ENCODE data around the gene LPIN2.
A peak's percentile ranks its signal among the peaks of the same experiment; 100 is the strongest.
"Not testable (repeated sequence)": the region's sequence is repeated elsewhere in the genome, so short reads cannot be mapped to it uniquely, and the experiment has no call there.

LPIN2 gene

DNA sequence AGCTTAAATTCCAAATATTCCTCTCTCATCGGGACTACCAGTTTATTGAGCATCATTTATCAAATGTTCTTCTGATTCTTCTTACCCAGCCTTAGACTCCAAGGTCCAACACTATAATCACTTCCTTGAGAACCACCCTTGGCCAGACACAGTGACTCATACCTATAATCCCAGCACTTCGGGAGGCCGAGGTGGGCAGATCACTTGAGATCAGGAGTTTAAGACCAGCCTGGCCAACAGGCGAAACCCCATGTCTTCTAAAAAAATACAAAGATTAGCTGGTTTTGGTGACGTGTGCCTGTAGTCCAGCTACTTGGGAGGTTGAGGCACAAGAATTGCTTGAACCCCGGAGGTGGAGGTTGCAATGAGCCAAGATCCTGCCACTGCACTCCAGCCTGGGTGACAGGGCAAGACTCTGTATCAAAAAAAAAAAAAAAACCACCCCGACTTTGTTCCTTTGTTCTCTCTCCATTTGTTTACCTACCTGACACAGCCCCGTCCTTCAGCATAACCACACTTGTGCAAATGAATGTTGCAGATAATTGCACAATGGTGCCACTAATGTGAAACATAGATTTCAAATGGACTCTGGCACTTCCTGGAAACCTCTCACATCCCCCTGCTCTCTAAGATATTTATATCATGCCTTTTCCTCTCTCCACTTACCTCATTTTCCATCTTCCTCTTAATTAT lies 38.9 kb upstream of the LPIN2 start:
- no peak overlapping the region for H3K4me3 ChIP-seq (ENCODE audit: low read depth, low read length)
- TF ChIP-seq, protein P1, sequence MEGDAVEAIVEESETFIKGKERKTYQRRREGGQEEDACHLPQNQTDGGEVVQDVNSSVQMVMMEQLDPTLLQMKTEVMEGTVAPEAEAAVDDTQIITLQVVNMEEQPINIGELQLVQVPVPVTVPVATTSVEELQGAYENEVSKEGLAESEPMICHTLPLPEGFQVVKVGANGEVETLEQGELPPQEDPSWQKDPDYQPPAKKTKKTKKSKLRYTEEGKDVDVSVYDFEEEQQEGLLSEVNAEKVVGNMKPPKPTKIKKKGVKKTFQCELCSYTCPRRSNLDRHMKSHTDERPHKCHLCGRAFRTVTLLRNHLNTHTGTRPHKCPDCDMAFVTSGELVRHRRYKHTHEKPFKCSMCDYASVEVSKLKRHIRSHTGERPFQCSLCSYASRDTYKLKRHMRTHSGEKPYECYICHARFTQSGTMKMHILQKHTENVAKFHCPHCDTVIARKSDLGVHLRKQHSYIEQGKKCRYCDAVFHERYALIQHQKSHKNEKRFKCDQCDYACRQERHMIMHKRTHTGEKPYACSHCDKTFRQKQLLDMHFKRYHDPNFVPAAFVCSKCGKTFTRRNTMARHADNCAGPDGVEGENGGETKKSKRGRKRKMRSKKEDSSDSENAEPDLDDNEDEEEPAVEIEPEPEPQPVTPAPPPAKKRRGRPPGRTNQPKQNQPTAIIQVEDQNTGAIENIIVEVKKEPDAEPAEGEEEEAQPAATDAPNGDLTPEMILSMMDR (IDR thresholded peaks at IDR 0.05; ENCODE audit: control insufficient read depth, extremely low read depth, insufficient read depth), result no peak
- no peak for DNase-seq (ENCODE audit: low read depth)

DNA sequence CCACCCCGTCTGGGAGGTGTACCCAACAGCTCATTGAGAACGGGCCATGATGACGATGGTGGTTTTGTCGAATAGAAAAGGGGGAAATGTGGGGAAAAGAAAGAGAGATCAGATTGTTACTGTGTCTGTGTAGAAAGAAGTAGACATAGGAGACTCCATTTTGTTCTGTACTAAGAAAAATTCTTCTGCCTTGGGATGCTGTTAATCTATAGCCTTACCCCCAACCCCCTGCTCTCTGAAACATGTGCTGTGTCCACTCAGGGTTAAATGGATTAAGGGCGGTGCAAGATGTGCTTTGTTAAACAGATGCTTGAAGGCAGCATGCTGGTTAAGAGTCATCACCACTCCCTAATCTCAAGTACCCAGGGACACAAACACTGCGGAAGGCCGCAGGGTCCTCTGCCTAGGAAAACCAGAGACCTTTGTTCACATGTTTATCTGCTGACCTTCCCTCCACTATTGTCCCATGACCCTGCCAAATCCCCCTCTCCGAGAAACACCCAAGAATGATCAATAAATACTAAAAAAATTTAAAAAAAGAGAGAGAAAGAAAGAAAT lies 37.0 kb upstream of the LPIN2 start:
- not testable (repeated sequence) for DNase-seq (ENCODE audit: low read depth); H3K4me3 ChIP-seq (ENCODE audit: low read depth, low read length)

DNA sequence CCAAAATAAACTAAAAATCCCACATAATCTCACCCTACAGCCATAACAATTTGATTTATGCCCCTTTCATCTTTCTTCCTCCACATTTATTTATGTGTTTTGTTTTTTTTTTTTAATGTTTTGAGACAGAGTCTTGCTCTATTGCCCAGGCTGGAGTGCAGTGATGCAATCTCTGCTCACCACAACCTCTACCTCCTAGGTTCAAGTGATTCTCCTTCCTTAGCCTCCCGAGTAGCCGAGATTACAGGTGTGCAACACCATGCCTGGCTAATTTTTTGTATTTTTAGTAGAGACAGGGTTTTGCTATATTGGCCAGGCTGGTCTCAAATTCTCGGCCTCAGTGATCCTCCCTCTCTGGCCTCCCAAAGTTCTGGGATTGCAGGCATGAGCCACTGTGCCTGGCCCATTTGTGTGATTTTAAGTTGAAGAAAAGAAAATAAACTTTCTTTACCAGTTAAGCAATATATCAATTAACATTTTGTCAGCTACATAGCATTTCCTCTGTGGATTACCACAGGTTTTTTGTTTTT lies 35.9 kb upstream of the LPIN2 start:
- H3K4me3 ChIP-seq (ENCODE audit: low read depth, low read length), result no peak overlapping the region
- DNase-seq (ENCODE audit: low read depth), result no peak
- TF ChIP-seq, protein P1 (IDR thresholded peaks at IDR 0.05; ENCODE audit: control insufficient read depth, extremely low read depth, insufficient read depth), result no peak

DNA sequence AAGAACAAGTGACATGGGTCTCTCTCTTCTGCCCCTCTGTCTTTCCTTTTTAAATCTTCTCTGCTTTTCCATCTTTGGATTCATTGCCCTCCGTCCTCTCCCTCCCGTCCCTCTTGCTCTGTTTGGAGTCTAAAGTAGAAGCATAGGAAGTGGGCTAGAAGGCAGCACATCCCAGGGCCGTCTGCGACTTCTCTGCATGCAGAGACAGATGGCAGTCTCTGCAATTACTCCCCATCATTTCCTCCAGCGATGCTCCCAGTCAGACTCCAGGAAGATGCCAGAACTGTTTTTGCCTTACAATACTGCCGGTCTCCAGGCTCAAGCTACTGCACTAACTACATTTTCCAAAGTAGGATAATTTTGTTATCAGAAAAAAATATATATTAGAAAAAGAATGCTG lies 35.2 kb upstream of the LPIN2 start:
- H3K4me3 ChIP-seq (ENCODE audit: low read depth, low read length), result no peak overlapping the region
- TF ChIP-seq, protein P1 (IDR thresholded peaks at IDR 0.05; ENCODE audit: control insufficient read depth, extremely low read depth, insufficient read depth), result no peak
- DNase-seq (ENCODE audit: low read depth), result no peak

DNA sequence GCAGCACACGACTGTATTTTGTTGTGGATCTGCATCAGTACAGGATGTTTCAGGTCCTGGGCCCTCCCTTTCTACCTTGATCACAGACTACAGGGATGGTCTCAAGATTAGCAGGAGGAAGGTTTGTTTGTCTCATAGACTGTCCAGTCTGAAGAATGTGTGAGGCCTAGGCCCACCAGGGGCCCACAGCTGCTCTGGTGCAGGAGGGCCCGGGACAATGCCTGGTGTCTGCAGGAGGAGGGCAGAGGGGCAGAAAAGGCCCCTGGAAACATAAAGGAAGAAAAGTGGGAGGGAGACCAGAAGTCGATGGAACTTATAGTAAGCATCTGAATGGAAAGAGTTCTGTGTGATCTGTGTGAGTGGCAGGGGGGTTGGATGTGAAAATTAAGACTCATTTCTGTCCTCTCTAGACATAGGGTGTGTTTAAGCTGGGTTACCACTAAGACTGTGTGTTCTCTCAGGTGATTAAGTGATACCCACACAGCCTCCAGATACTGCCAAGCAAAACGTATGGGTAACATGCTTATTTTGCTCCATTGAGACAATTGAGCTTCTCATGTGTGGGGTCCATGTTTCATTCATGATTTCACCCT lies 33.4 kb upstream of the LPIN2 start:
- H3K4me3 ChIP-seq (ENCODE audit: low read depth, low read length), result no peak overlapping the region
- TF ChIP-seq, protein P1 (IDR thresholded peaks at IDR 0.05; ENCODE audit: control insufficient read depth, extremely low read depth, insufficient read depth), result no peak
- DNase-seq (ENCODE audit: low read depth), result no peak

DNA sequence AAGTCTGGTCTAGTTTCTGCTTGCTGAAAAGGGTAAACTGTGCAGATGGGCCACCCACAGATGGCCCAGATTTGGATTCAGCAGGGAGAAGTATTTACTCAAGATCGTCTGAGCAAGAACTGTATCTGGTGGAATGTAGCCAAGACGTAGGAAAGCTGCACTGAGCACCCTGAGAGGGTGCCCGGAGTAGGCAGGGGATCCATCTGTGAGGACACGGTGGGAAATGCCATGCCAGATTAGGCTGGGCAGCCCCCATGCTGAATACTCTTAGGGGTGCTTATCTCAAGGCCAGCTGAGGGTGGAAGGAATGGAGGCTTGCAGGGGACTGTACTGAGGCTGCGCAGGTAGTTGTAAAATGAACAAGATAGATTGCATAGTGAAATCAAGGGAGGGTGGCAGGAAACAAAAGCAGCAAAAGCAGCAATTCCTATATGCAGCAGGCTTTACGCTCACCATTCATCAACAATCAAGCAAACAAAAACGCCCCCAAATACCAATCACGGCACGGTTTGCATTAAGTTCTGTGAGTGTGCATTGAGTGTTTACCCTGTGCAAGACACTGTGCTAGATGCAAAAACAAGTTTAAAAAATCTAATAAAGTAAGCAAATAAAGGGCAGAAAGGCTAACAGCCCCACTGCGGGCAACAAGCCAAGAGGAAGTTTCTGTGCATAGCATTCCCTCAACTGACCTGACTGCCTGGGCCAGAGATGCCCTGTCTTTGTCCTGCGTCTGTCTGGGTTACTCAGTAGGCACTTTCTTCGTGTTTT lies 32.2 kb upstream of the LPIN2 start:
- DNase-seq (ENCODE audit: low read depth), result peak; percentile 83
- peak overlapping the region; percentile 16; the same call in 1 of the 2 replicates for H3K4me3 ChIP-seq (ENCODE audit: low read depth, low read length)
- TF ChIP-seq, protein P1 (IDR thresholded peaks at IDR 0.05; ENCODE audit: control insufficient read depth, extremely low read depth, insufficient read depth), result no peak

DNA sequence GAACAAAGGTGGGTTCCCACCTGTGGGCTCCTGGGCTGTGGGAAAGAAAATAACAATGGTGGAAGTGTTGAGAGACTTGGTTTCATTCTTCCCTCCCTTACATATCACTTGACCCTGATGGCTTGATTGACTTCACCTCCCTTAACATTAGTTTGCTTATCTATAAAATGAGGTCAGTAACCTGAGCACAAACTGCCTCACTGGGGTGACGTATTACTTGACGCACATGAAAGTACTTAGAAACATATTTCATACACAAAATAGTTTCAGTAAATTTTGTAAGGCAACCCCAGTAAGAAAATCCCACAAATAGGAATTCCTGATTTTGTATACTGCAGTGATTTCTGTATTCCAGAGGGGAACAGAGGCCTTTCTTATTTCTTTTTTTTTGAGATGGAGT lies 29.4 kb upstream of the LPIN2 start:
- no peak for DNase-seq (ENCODE audit: low read depth)
- no peak overlapping the region for H3K4me3 ChIP-seq (ENCODE audit: low read depth, low read length)
- TF ChIP-seq, protein P1 (IDR thresholded peaks at IDR 0.05; ENCODE audit: control insufficient read depth, extremely low read depth, insufficient read depth), result no peak

Data from LNCaP clone FGC (cell line).